HepG2 (cell line): ENCODE data around the gene MTOR. TPM values are rescaled to one million over a fixed set of nuclear protein-coding genes. Genes with fewer than 3 reads are reported as not detected.

Experiments used
- CEBPB ChIP-seq: IDR thresholded peaks from 2 replicates; pipeline ENCODE4 v1.6.1; 2011; ENCODE audit warnings: low read depth, low read length, improper control_type of control experiment, borderline replicate concordance
- CEBPG ChIP-seq: IDR thresholded peaks from 2 replicates; pipeline ENCODE4 v1.6.1; 2016
- CHD4 ChIP-seq: fragments of 200-600 bp; sonication (generic); IDR thresholded peaks from 2 replicates; pipeline ENCODE4 v1.7.0; 2017; ENCODE audit warnings: mild to moderate bottlenecking, low read length, borderline replicate concordance
- EP300 ChIP-seq, 3 experiments: sonication (generic) in 1 of 3; formaldehyde crosslinking in 1 of 3; IDR thresholded peaks; 2 replicates each; pipeline versions ENCODE4 v1.5.1 to v1.6.1; 2011 to 2020; ENCODE audit warnings: low read depth in 2 of 3, low read length in 2 of 3, borderline replicate concordance in 1 of 3, improper control_type of control experiment in 1 of 3, mild to moderate bottlenecking in 1 of 3, missing genetic modification reagents in 1 of 3, moderate library complexity in 1 of 3
- ETV5 ChIP-seq: IDR thresholded peaks from 2 replicates; pipeline ENCODE4 v1.6.1; 2018; ENCODE audit warnings: missing biosample characterization, missing genetic modification reagents, inconsistent platforms, borderline replicate concordance
- JUND ChIP-seq: sonication (generic); formaldehyde crosslinking; IDR thresholded peaks from 2 replicates; pipeline ENCODE4 v1.8.0; 2022; ENCODE audit warnings: mild to moderate bottlenecking, missing genetic modification reagents
- KDM6A ChIP-seq: IDR thresholded peaks from 2 replicates; pipeline ENCODE4 v1.6.1; 2016; ENCODE audit warnings: low read depth
- KLF16 ChIP-seq, 2 experiments: sonication (generic) in 1 of 2; formaldehyde crosslinking in 1 of 2; IDR thresholded peaks; 2 replicates each; pipeline versions ENCODE4 v1.6.1 to v1.8.0; 2016 to 2023; ENCODE audit warnings: missing genetic modification reagents in 2 of 2, missing compliant biosample characterization in 1 of 2
- MEF2D ChIP-seq: sonication (generic); formaldehyde crosslinking; IDR thresholded peaks from 2 replicates; pipeline ENCODE4 v1.5.1; 2020; ENCODE audit warnings: mild to moderate bottlenecking, missing genetic modification reagents
- SAP130 ChIP-seq: IDR thresholded peaks from 2 replicates; pipeline ENCODE4 v1.6.1; 2016; ENCODE audit warnings: low read depth
- TEAD3 ChIP-seq: optimal IDR thresholded peaks from 2 replicates; pipeline ENCODE3; 2016; ENCODE audit warnings: borderline replicate concordance
- ZFP37 ChIP-seq: sonication (generic); formaldehyde crosslinking; IDR thresholded peaks from 2 replicates; pipeline ENCODE4 v1.4.0; 2020; ENCODE audit warnings: missing genetic modification reagents, borderline replicate concordance
- ZNF33A ChIP-seq: sonication (generic); formaldehyde crosslinking; IDR thresholded peaks from 2 replicates; pipeline ENCODE4 v1.5.1; 2020; ENCODE audit warnings: missing genetic modification reagents, mild to moderate bottlenecking, moderate library complexity, borderline replicate concordance
- ZNF350 ChIP-seq: sonication (generic); formaldehyde crosslinking; IDR thresholded peaks from 2 replicates; pipeline ENCODE4 v1.4.0; 2020; ENCODE audit warnings: mild to moderate bottlenecking, low read depth, missing genetic modification reagents, borderline replicate concordance
- ZNF441 ChIP-seq: sonication (generic); formaldehyde crosslinking; IDR thresholded peaks from 2 replicates; pipeline ENCODE4 v1.7.0; 2021; ENCODE audit warnings: missing genetic modification reagents, borderline replicate concordance
- ZNF766 ChIP-seq: sonication (generic); formaldehyde crosslinking; IDR thresholded peaks from 2 replicates; pipeline ENCODE4 v1.5.0; 2020; ENCODE audit warnings: missing genetic modification reagents, borderline replicate concordance
- ZNF770 ChIP-seq: sonication (generic); formaldehyde crosslinking; IDR thresholded peaks from 2 replicates; pipeline ENCODE4 v1.5.0; 2020; ENCODE audit warnings: mild to moderate bottlenecking, missing genetic modification reagents
- polyA plus RNA-seq, 8 experiments: library from polyadenylated mRNA; depleted of rRNA in 3 of 8; stranded (reverse) in 7 of 8; unstranded in 1 of 8; fragments of >200 nt; fragmentation: Illumina TruSeq in 4 of 8; extraction: Trizol in 4 of 8; gene quantifications; 2 replicates each; pipeline versions ENCODE4 v1.2.1 to v1.2.3, GENCODE V29; 2011 to 2016; ENCODE audit warnings: low read depth in 4 of 8, missing spikeins in 1 of 8, mixed read lengths in 1 of 8; ENCODE audit not compliant: insufficient read depth in 1 of 8
- total RNA-seq, 5 experiments: library from RNA; depleted of rRNA; stranded (reverse); fragments of >200 nt; fragmentation: Illumina TruSeq; extraction: Trizol; gene quantifications; 2 replicates each; pipeline ENCODE4 v1.2.3, GENCODE V29; 2016; ENCODE audit warnings: low read depth in 1 of 5
- TF ChIP-seq, protein P1 (sequence below): sonication (generic); formaldehyde crosslinking; IDR thresholded peaks from 2 replicates; pipeline ENCODE4 v1.4.0; 2020; ENCODE audit warnings: missing genetic modification reagents, mild to moderate bottlenecking, borderline replicate concordance
- TF ChIP-seq, protein P2 (sequence below): sonication (generic); formaldehyde crosslinking; IDR thresholded peaks from 2 replicates; pipeline ENCODE4 v1.4.0; 2020; ENCODE audit warnings: low read depth, missing genetic modification reagents

Gene MTOR
- total and polyA plus RNA-seq, 2 of the 13 experiments (the other 11 are each of a cell fraction or from before 2014, with no cell fraction given) = 24.6 to 34.6 TPM

DNA sequence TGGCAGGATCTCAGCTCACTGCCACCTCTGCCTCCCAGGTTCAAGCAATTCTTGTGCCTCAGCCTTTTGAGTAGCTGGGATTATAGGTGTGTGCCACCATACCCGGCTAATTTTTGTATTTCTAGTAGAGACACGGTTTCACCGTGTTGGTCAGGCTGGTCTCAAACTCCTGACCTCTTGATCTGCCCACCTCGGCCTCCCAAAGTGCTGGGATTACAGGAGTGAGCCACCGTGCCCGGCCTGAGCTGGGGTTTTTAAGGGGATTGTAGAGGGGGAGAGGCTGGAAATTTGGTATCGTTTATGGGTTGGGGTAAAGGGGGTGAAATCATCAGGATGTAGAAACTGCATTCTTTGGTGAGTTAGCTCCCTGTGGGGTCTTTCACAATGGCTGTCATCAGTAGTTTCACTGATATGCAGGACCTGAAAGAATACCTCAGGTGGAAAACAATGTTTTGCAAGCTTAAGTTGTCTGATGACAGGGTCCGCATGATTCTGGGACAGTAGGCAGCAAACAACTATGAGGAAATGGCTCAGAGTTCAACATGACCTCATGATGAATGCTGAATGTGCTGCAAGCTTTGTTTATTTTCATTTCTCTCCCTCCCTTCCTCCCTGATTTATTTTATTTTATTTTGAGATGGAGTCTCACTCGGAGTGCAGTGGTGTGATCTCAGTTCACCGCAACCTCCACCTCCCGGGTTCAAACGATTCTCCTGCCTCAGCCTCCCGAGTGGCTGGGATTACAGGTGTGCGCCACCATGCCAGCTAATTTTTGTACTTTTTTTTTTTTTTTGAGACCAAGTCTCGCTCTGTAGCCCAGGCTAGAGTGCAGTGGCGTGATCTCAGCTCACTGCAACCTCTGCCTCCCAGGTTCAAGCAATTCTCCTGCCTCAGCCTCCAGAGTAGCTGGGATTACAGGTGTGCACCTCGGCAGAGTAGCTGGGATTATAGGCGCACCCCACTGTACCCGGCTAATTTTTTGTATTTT, 5.3 kb upstream of the MTOR start (continued):
- TF ChIP-seq, protein P1, sequence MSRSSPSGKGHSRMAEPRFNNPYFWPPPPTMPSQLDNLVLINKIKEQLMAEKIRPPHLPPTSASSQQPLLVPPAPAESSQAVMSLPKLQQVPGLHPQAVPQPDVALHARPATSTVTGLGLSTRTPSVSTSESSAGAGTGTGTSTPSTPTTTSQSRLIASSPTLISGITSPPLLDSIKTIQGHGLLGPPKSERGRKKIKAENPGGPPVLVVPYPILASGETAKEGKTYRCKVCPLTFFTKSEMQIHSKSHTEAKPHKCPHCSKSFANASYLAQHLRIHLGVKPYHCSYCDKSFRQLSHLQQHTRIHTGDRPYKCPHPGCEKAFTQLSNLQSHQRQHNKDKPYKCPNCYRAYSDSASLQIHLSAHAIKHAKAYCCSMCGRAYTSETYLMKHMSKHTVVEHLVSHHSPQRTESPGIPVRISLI (CRISPR knock-in tag) = peak; percentile 46; the same call in 1 of the 2 replicates
- TF ChIP-seq ZNF33A (CRISPR knock-in tag) = peak; percentile 18; the same call in 1 of the 2 replicates
- peak; percentile 18; the same call in 1 of the 2 replicates for TF ChIP-seq ZNF766
- TF ChIP-seq ZNF770 = peak; percentile 71
- peak; percentile 65; the same call in 1 of the 2 replicates for TF ChIP-seq CHD4
- TF ChIP-seq CEBPG (CRISPR knock-in tag) = peak; percentile 94
- TF ChIP-seq, protein P2, sequence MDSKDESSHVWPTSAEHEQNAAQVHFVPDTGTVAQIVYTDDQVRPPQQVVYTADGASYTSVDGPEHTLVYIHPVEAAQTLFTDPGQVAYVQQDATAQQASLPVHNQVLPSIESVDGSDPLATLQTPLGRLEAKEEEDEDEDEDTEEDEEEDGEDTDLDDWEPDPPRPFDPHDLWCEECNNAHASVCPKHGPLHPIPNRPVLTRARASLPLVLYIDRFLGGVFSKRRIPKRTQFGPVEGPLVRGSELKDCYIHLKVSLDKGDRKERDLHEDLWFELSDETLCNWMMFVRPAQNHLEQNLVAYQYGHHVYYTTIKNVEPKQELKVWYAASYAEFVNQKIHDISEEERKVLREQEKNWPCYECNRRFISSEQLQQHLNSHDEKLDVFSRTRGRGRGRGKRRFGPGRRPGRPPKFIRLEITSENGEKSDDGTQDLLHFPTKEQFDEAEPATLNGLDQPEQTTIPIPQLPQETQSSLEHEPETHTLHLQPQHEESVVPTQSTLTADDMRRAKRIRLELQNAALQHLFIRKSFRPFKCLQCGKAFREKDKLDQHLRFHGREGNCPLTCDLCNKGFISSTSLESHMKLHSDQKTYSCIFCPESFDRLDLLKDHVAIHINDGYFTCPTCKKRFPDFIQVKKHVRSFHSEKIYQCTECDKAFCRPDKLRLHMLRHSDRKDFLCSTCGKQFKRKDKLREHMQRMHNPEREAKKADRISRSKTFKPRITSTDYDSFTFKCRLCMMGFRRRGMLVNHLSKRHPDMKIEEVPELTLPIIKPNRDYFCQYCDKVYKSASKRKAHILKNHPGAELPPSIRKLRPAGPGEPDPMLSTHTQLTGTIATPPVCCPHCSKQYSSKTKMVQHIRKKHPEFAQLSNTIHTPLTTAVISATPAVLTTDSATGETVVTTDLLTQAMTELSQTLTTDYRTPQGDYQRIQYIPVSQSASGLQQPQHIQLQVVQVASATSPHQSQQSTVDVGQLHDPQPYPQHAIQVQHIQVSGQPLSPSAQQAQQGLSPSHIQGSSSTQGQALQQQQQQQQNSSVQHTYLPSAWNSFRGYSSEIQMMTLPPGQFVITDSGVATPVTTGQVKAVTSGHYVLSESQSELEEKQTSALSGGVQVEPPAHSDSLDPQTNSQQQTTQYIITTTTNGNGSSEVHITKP (CRISPR knock-in tag) = 0 out of 2 replicates have a peak, but pooled peaks have one; percentile 17
- peak; percentile 31; the same call in 1 of the 2 replicates for TF ChIP-seq ZFP37 (CRISPR knock-in tag)
- peak; percentile 49; the same call in 1 of the 2 replicates for TF ChIP-seq ETV5 (CRISPR knock-in tag)
- peak; percentile 63 for TF ChIP-seq KDM6A (CRISPR knock-in tag)
- TF ChIP-seq MEF2D (CRISPR knock-in tag) = peak; percentile 54; the same call in 1 of the 2 replicates
- peak; percentile 71 to 88 for TF ChIP-seq EP300 (IDR thresholded peaks at IDR 0.05; ENCODE audit: low read depth in 2 of 2, low read length in 2 of 2)
- TF ChIP-seq EP300 (CRISPR knock-in tag; IDR thresholded peaks at IDR 0.05; ENCODE audit: borderline replicate concordance) = peak; percentile 71; the same call in 1 of the 2 replicates
- peak in 1 of 2 experiments; percentile 63; a peak in 2 of 4 replicates for TF ChIP-seq KLF16 (CRISPR knock-in tag; IDR thresholded peaks at IDR 0.05)
- peak; percentile 78 for TF ChIP-seq ZNF441
- 0 out of 2 replicates have a peak, but pooled peaks have one; percentile 41 for TF ChIP-seq ZNF350 (CRISPR knock-in tag)
- TF ChIP-seq TEAD3 (CRISPR knock-in tag) = peak; percentile 86
- TF ChIP-seq CEBPB = peak; percentile 93
- peak; percentile 91 for TF ChIP-seq SAP130
- peak; percentile 79; the same call in 1 of the 2 replicates for TF ChIP-seq JUND
